Fibroblast of lung (primary cell): ENCODE measurements around the gene DNAJC27.

Experiments
- CTCF ChIP-seq, 2 donors: IDR thresholded peaks in 1 of 2; conservative IDR thresholded peaks in 1 of 2; 1 replicate in 1 of 2; 2 replicates in 1 of 2; pipeline ENCODE4 v1.5.1; 2011 to 2012; ENCODE audit warnings: low read length in 2 of 2, control low read depth in 1 of 2, inconsistent platforms in 1 of 2, low read depth in 1 of 2, mild to moderate bottlenecking in 1 of 2
- EZH2 ChIP-seq: IDR thresholded peaks from 2 replicates; pipeline ENCODE4 v1.5.1; 2012; ENCODE audit warnings: low read length, control low read depth, mild to moderate bottlenecking; ENCODE audit errors: missing control alignments

- TF ChIP-seq CTCF (conservative IDR thresholded peaks at IDR 0.05 in 1 of 2, IDR thresholded peaks at IDR 0.05 in 1 of 2; ENCODE audit: low read depth in 1 of 2, low read length in 2 of 2) (no peak), EZH2 (no peak)
Measured at GRCh38 chr2:24903161-24904103, 68.3 kb downstream of the DNAJC27 start.
